ENCODE results near the gene CFAP20DC. TPM values are rescaled to one million over a fixed set of nuclear protein-coding genes. Genes with fewer than 3 reads are reported as not detected.

The CFAP20DC gene
- total and polyA plus RNA-seq, 2 of the 4 experiments (the other 2 are of a cell fraction), result 1.2 to 1.6 TPM

DNA sequence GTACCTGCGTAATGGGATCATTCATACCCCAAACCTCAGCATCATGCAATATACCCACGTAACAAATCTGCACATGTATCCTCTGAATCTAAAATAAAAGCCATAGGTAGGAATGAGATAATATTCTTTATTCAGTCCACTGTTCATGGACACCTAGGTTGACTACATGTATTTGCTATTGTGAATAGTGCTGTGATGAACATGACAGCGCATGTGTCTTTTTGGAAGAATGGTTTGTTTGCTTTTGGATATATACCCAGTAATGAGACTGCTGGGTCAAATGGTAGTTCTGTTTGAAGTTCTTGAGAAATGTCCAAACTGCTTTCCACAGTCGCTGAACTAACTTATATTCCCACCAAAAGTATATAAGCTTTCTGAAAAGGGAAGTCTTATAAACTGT lies 265.4 kb downstream of the CFAP20DC start:
- Histone ChIP-seq H2AK5ac (ENCODE audit: low read depth, low read length) (no peak overlapping the region), H2BK20ac (ENCODE audit: low read depth, low read length) (no peak overlapping the region), H3K27ac (ENCODE audit: insufficient read depth, low read length) (no peak overlapping the region), H2AFZ (replicated peaks; ENCODE audit: low read length, poor library complexity) (no peak overlapping the region), H3K56ac (ENCODE audit: extremely low read depth, insufficient read depth, low read length) (no peak overlapping the region), H4K8ac (ENCODE audit: low read depth in 2 of 2, low read length in 2 of 2) (no peak overlapping the region), H4K5ac (ENCODE audit: low read depth, low read length) (no peak overlapping the region), H3K36me3 (ENCODE audit: control insufficient read depth, insufficient read depth, low read length) (no peaks in the 10 kb centered on the region), H2BK5ac (ENCODE audit: low read depth, low read length, poor library complexity, severe bottlenecking) (no peak overlapping the region), H2BK15ac (ENCODE audit: low read depth, low read length) (no peak overlapping the region), H2BK120ac (ENCODE audit: low read depth, low read length) (no peak overlapping the region), H3K9me1 (ENCODE audit: insufficient read depth, low read length) (no peaks in the 10 kb centered on the region), H3K4me2 (ENCODE audit: low read depth, low read length) (no peak overlapping the region), H3K18ac (ENCODE audit: low read depth, low read length) (no peak overlapping the region), H3K9me3 (ENCODE audit: control insufficient read depth, insufficient read depth, low read length) (no peaks in the 10 kb centered on the region), H3K79me1 (ENCODE audit: low read depth in 1 of 2, low read length in 2 of 2) (no peaks in the 10 kb centered on the region), H3K4ac (ENCODE audit: low read depth, low read length) (no peak overlapping the region), H3K4me1 (ENCODE audit: control insufficient read depth, insufficient read depth, low read length) (no peaks in the 10 kb centered on the region), H3K9ac (ENCODE audit: low read depth, low read length) (no peak overlapping the region), H3K14ac (replicated peaks; ENCODE audit: low read depth, low read length) (no peak overlapping the region), H3K4me3 (ENCODE audit: insufficient read depth, low read depth, low read length) (no peak overlapping the region), H2AK9ac (replicated peaks; ENCODE audit: low read depth, low read length, poor library complexity) (no peak overlapping the region), H4K20me1 (ENCODE audit: insufficient read depth, low read length) (no peaks in the 10 kb centered on the region), H4K91ac (ENCODE audit: insufficient read depth, low read depth, low read length) (no peak overlapping the region), H3K27me3 (ENCODE audit: control insufficient read depth, insufficient read depth, low read length) (no peaks in the 10 kb centered on the region), H3K23ac (ENCODE audit: low read depth, low read length) (no peak overlapping the region)
- ChIA-PET CTCF (no interaction called here), POLR2A (ENCODE audit: unreplicated experiment) (no interaction called here)
- TF ChIP-seq, protein P1, sequence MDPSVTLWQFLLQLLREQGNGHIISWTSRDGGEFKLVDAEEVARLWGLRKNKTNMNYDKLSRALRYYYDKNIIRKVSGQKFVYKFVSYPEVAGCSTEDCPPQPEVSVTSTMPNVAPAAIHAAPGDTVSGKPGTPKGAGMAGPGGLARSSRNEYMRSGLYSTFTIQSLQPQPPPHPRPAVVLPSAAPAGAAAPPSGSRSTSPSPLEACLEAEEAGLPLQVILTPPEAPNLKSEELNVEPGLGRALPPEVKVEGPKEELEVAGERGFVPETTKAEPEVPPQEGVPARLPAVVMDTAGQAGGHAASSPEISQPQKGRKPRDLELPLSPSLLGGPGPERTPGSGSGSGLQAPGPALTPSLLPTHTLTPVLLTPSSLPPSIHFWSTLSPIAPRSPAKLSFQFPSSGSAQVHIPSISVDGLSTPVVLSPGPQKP (IDR thresholded peaks at IDR 0.05; ENCODE audit: borderline replicate concordance, low read depth, low read length), result no peak
- TF ChIP-seq SMC3 (IDR thresholded peaks at IDR 0.05; ENCODE audit: low read depth, low read length), result no peak
- TF ChIP-seq FOS (IDR thresholded peaks at IDR 0.05; ENCODE audit: low read depth, low read length), result no peak
- TF ChIP-seq RCOR1 (IDR thresholded peaks at IDR 0.05; ENCODE audit: insufficient replicate concordance, low read length), result no peak
- no peak for TF ChIP-seq BHLHE40 (IDR thresholded peaks at IDR 0.05; ENCODE audit: low read depth, low read length)
- no peak for TF ChIP-seq MXI1 (IDR thresholded peaks at IDR 0.05; ENCODE audit: borderline replicate concordance, low read depth, low read length)
- TF ChIP-seq RAD21 (IDR thresholded peaks at IDR 0.05; ENCODE audit: low read length), result no peak
- TF ChIP-seq, protein P2, sequence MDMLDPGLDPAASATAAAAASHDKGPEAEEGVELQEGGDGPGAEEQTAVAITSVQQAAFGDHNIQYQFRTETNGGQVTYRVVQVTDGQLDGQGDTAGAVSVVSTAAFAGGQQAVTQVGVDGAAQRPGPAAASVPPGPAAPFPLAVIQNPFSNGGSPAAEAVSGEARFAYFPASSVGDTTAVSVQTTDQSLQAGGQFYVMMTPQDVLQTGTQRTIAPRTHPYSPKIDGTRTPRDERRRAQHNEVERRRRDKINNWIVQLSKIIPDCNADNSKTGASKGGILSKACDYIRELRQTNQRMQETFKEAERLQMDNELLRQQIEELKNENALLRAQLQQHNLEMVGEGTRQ (IDR thresholded peaks at IDR 0.05; ENCODE audit: low read depth, low read length), result no peak
- no peak for TF ChIP-seq CEBPB (IDR thresholded peaks at IDR 0.05; ENCODE audit: low read depth, low read length)
- no peak for TF ChIP-seq CHD1 (IDR thresholded peaks at IDR 0.05; ENCODE audit: low read depth, low read length)
- no peak for TF ChIP-seq NFE2L2 (IDR thresholded peaks at IDR 0.05; ENCODE audit: low read depth, low read length)
- TF ChIP-seq MAZ (IDR thresholded peaks at IDR 0.05; ENCODE audit: borderline replicate concordance, low read depth, low read length), result no peak
- no peak for TF ChIP-seq RFX5 (IDR thresholded peaks at IDR 0.05; ENCODE audit: low read depth, low read length)
- no peak for TF ChIP-seq POLR2A (IDR thresholded peaks at IDR 0.05; ENCODE audit: low read depth, low read length)
- TF ChIP-seq MAFK (IDR thresholded peaks at IDR 0.05; ENCODE audit: low read depth, low read length), result no peak
- TF ChIP-seq, protein P3, sequence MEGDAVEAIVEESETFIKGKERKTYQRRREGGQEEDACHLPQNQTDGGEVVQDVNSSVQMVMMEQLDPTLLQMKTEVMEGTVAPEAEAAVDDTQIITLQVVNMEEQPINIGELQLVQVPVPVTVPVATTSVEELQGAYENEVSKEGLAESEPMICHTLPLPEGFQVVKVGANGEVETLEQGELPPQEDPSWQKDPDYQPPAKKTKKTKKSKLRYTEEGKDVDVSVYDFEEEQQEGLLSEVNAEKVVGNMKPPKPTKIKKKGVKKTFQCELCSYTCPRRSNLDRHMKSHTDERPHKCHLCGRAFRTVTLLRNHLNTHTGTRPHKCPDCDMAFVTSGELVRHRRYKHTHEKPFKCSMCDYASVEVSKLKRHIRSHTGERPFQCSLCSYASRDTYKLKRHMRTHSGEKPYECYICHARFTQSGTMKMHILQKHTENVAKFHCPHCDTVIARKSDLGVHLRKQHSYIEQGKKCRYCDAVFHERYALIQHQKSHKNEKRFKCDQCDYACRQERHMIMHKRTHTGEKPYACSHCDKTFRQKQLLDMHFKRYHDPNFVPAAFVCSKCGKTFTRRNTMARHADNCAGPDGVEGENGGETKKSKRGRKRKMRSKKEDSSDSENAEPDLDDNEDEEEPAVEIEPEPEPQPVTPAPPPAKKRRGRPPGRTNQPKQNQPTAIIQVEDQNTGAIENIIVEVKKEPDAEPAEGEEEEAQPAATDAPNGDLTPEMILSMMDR (conservative IDR thresholded peaks at IDR 0.05; ENCODE audit: low read depth, low read length), result no peak
- dilution Hi-C loops (cut with HindIII; ENCODE audit: low sequenced_read_pairs, unreplicated experiment), result no loop called here
- BruUV-seq (replicated peaks), result no TSS peak
- no peak for DNase-seq
- in situ Hi-C loops (cut with MboI; ENCODE audit: low sequenced_read_pairs), result no loop called here
- ATAC-seq (ENCODE audit: low read depth), result no peak
- WGBS, 2 experiments (ENCODE audit: extremely low coverage in 2 of 2, insufficient read length in 1 of 2), result no CpG with 5 or more reads among the region's 4 CpGs
- intact Hi-C loops (cut with micrococcal nuclease), result no loop called here
